Measurements from ENCODE around the gene OR8K5.

DNA sequence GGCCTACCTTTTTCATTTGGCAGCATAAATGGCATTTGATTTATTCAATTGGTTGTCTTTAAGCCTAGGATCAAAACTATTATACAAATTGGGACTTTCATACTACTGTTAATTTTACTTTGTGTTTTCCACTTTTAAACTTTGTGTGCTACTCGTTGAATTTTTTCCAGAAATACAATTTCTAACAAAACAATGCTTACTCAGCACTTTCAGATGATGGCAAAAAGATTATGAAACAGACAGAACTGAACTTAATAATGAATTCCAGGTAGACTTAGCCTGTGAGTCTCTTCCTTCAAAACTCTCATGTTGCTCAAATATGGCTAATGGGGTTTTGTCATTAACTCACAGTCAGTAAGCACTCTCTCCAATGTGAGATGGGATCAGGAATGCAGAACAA is 47.7 kb upstream of the OR8K5 start:
- TF ChIP-seq GATA2 (IDR thresholded peaks at IDR 0.05; ENCODE audit: low read depth, low read length) (no peak), GATA3 (IDR thresholded peaks at IDR 0.05; ENCODE audit: low read depth, low read length) (no peak)

All from SH-SY5Y (cell line).